ENCODE measurements around the gene MAOB. TPM values are rescaled to one million over a fixed set of nuclear protein-coding genes. Genes with fewer than 3 reads are reported as not detected.

The MAOB gene
- total RNA-seq, 1 experiment from 2014 or later = 1.1 TPM

GRCh38 chrX:43735957-43736356 is 146.3 kb downstream of the MAOB start:
- Mint-ChIP-seq H3K4me3 (no peak overlapping the region), H3K4me1 (peaks cover 7 to 8% of the 10 kb centered on the region in 2 experiments), H3K36me3 (ENCODE audit: insufficient read depth in 1 of 3, low read depth in 3 of 3) (peaks cover 0 to 4% (median 0%) of the 10 kb centered on the region in 3 experiments; a peak in 2 of 7 replicates), H3K27me3 (ENCODE audit: low read depth) (no peaks in the 10 kb centered on the region), H3K27ac (no peak overlapping the region), H3K9me3 (peaks cover 37 to 58% of the 10 kb centered on the region in 2 experiments)
- Histone ChIP-seq H3K23me2 (ENCODE audit: insufficient read length, low read depth, low read length, poor library complexity, severe bottlenecking) (no peaks in the 10 kb centered on the region), H2BK5ac (ENCODE audit: insufficient read length, low read length) (no peak overlapping the region), H2BK120ac (ENCODE audit: low read depth, low read length, poor library complexity, severe bottlenecking) (no peak overlapping the region), H2AFZ (ENCODE audit: low read length) (no peak overlapping the region), H3K4me2 (ENCODE audit: insufficient read depth, insufficient read length, low read length) (no peak overlapping the region), H3K23ac (ENCODE audit: insufficient read length, low read depth, low read length) (no peak overlapping the region), H3K18ac (ENCODE audit: insufficient read length, low read depth, low read length) (no peak overlapping the region), H3K27me3 (ENCODE audit: insufficient read depth, low read length) (no peaks in the 10 kb centered on the region), H3K4ac (ENCODE audit: low read depth, low read length) (no peak overlapping the region), H2BK15ac (ENCODE audit: low read depth, low read length) (no peak overlapping the region), H2BK12ac (ENCODE audit: insufficient read length, low read depth, low read length) (no peak overlapping the region), H3K9ac (ENCODE audit: extremely low read depth, insufficient read length, low read length) (no peak overlapping the region), H2AK5ac (ENCODE audit: insufficient read length, low read length) (no peak overlapping the region), H4K8ac (replicated peaks; ENCODE audit: insufficient read length, low read depth, low read length) (no peak overlapping the region), H4K5ac (ENCODE audit: insufficient read length, low read depth, low read length) (no peak overlapping the region), H3K79me1 (ENCODE audit: insufficient read depth, low read depth, low read length, poor library complexity, severe bottlenecking) (no peaks in the 10 kb centered on the region), H3K4me1 (ENCODE audit: insufficient read depth, low read length) (no peaks in the 10 kb centered on the region), H3K9me3 (ENCODE audit: control insufficient read depth, low read depth, low read length) (no peaks in the 10 kb centered on the region), H3K79me2 (ENCODE audit: insufficient read depth, low read length) (no peaks in the 10 kb centered on the region), H3K56ac (ENCODE audit: insufficient read length, low read depth, low read length) (no peak overlapping the region), H3T11ph (ENCODE audit: low read length) (no peak overlapping the region), H4K20me1 (ENCODE audit: control insufficient read depth, insufficient read depth, insufficient read length) (no peaks in the 10 kb centered on the region), H3K14ac (ENCODE audit: insufficient read depth, low read length) (no peak overlapping the region), H3K27ac (ENCODE audit: insufficient read length, low read depth, low read length) (no peak overlapping the region), H4K91ac (ENCODE audit: insufficient read length, low read depth, low read length) (no peak overlapping the region), H2BK20ac (ENCODE audit: low read depth, low read length, poor library complexity, severe bottlenecking) (no peak overlapping the region)
- WGBS (ENCODE audit: extremely low coverage, insufficient read length, low lambda C conversion rate) = no CpG with 5 or more reads among the region's 3 CpGs
- DNase-seq = no peak
- no peak for TF ChIP-seq CTCF (conservative IDR thresholded peaks at IDR 0.05)
